ENCODE results near the gene COL18A1.

Gene COL18A1

GRCh38 chr21:45536301-45537081 is 131.5 kb downstream of the COL18A1 start:
- H3K4me1 ChIP-seq (ENCODE audit: control insufficient read depth, insufficient read depth, low read length, poor library complexity, severe bottlenecking): peaks cover 12% of the 10 kb centered on the region
- H3K9me3 ChIP-seq (ENCODE audit: control insufficient read depth, low read length): no peaks in the 10 kb centered on the region
- no peak for DNase-seq
- no peaks in the 10 kb centered on the region for H3K36me3 ChIP-seq (ENCODE audit: control insufficient read depth, insufficient read depth, low read length)
- no peak overlapping the region for H3K27ac ChIP-seq (ENCODE audit: insufficient read depth, low read length, poor library complexity, severe bottlenecking)
- no peaks in the 10 kb centered on the region for H3K27me3 ChIP-seq (replicated peaks; ENCODE audit: control insufficient read depth, insufficient read depth, low read length, poor library complexity, severe bottlenecking)
- H3K4me3 ChIP-seq (ENCODE audit: insufficient read depth, low read depth, low read length, poor library complexity, severe bottlenecking): no peak overlapping the region

- H3K36me3 ChIP-seq (ENCODE audit: control insufficient read depth, insufficient read depth, low read length): no peaks in the 10 kb centered on the region
- no peaks in the 10 kb centered on the region for H3K9me3 ChIP-seq (ENCODE audit: control insufficient read depth, low read length)
- no peaks in the 10 kb centered on the region for H3K27me3 ChIP-seq (replicated peaks; ENCODE audit: control insufficient read depth, insufficient read depth, low read length, poor library complexity, severe bottlenecking)
- peaks cover 13% of the 10 kb centered on the region for H3K4me1 ChIP-seq (ENCODE audit: control insufficient read depth, insufficient read depth, low read length, poor library complexity, severe bottlenecking)
- no peak overlapping the region for H3K27ac ChIP-seq (ENCODE audit: insufficient read depth, low read length, poor library complexity, severe bottlenecking)
- DNase-seq: no peak
- H3K4me3 ChIP-seq (ENCODE audit: insufficient read depth, low read depth, low read length, poor library complexity, severe bottlenecking): no peak overlapping the region
These were observed 132.3 kb downstream of the COL18A1 start for GRCh38 chr21:45537111-45537745.

- H3K4me1 ChIP-seq (ENCODE audit: control insufficient read depth, insufficient read depth, low read length, poor library complexity, severe bottlenecking): peaks cover 15% of the 10 kb centered on the region
- DNase-seq: no peak
- no peak overlapping the region for H3K27ac ChIP-seq (ENCODE audit: insufficient read depth, low read length, poor library complexity, severe bottlenecking)
- H3K36me3 ChIP-seq (ENCODE audit: control insufficient read depth, insufficient read depth, low read length): no peaks in the 10 kb centered on the region
- H3K27me3 ChIP-seq (replicated peaks; ENCODE audit: control insufficient read depth, insufficient read depth, low read length, poor library complexity, severe bottlenecking): no peaks in the 10 kb centered on the region
- H3K4me3 ChIP-seq (ENCODE audit: insufficient read depth, low read depth, low read length, poor library complexity, severe bottlenecking): no peak overlapping the region
- no peaks in the 10 kb centered on the region for H3K9me3 ChIP-seq (ENCODE audit: control insufficient read depth, low read length)
These were observed 132.9 kb downstream of the COL18A1 start for GRCh38 chr21:45537746-45538291.

- Histone ChIP-seq H3K27ac (ENCODE audit: insufficient read depth, low read length, poor library complexity, severe bottlenecking) (no peak overlapping the region), H3K27me3 (replicated peaks; ENCODE audit: control insufficient read depth, insufficient read depth, low read length, poor library complexity, severe bottlenecking) (no peaks in the 10 kb centered on the region), H3K4me3 (ENCODE audit: insufficient read depth, low read depth, low read length, poor library complexity, severe bottlenecking) (no peak overlapping the region), H3K4me1 (ENCODE audit: control insufficient read depth, insufficient read depth, low read length, poor library complexity, severe bottlenecking) (peaks cover 11% of the 10 kb centered on the region), H3K36me3 (ENCODE audit: control insufficient read depth, insufficient read depth, low read length) (no peaks in the 10 kb centered on the region), H3K9me3 (ENCODE audit: control insufficient read depth, low read length) (no peaks in the 10 kb centered on the region)
- no peak for DNase-seq
These were observed 133.5 kb downstream of the COL18A1 start for GRCh38 chr21:45538381-45539045.

GRCh38 chr21:45539046-45539795 is 134.3 kb downstream of the COL18A1 start:
- H3K36me3 ChIP-seq (ENCODE audit: control insufficient read depth, insufficient read depth, low read length): no peaks in the 10 kb centered on the region
- H3K4me1 ChIP-seq (ENCODE audit: control insufficient read depth, insufficient read depth, low read length, poor library complexity, severe bottlenecking): peaks cover 10% of the 10 kb centered on the region
- no peak for DNase-seq
- H3K9me3 ChIP-seq (ENCODE audit: control insufficient read depth, low read length): no peaks in the 10 kb centered on the region
- H3K27me3 ChIP-seq (replicated peaks; ENCODE audit: control insufficient read depth, insufficient read depth, low read length, poor library complexity, severe bottlenecking): no peaks in the 10 kb centered on the region
- H3K27ac ChIP-seq (ENCODE audit: insufficient read depth, low read length, poor library complexity, severe bottlenecking): no peak overlapping the region
- H3K4me3 ChIP-seq (ENCODE audit: insufficient read depth, low read depth, low read length, poor library complexity, severe bottlenecking): no peak overlapping the region

GRCh38 chr21:45539796-45540600 is 135.0 kb downstream of the COL18A1 start:
- no peak overlapping the region for H3K27ac ChIP-seq (ENCODE audit: insufficient read depth, low read length, poor library complexity, severe bottlenecking)
- H3K4me3 ChIP-seq (ENCODE audit: insufficient read depth, low read depth, low read length, poor library complexity, severe bottlenecking): no peak overlapping the region
- DNase-seq: no peak

GRCh38 chr21:45540601-45540970 is 135.6 kb downstream of the COL18A1 start:
- H3K4me3 ChIP-seq (ENCODE audit: insufficient read depth, low read depth, low read length, poor library complexity, severe bottlenecking): no peak overlapping the region
- no peak for DNase-seq
- no peaks in the 10 kb centered on the region for H3K9me3 ChIP-seq (ENCODE audit: control insufficient read depth, low read length)
- H3K36me3 ChIP-seq (ENCODE audit: control insufficient read depth, insufficient read depth, low read length): no peaks in the 10 kb centered on the region
- no peaks in the 10 kb centered on the region for H3K27me3 ChIP-seq (replicated peaks; ENCODE audit: control insufficient read depth, insufficient read depth, low read length, poor library complexity, severe bottlenecking)
- H3K27ac ChIP-seq (ENCODE audit: insufficient read depth, low read length, poor library complexity, severe bottlenecking): no peak overlapping the region
- H3K4me1 ChIP-seq (ENCODE audit: control insufficient read depth, insufficient read depth, low read length, poor library complexity, severe bottlenecking): peaks cover 10% of the 10 kb centered on the region

More at GRCh38 chr21:45539796-45540600, 135.0 kb downstream of the COL18A1 start:
- Histone ChIP-seq H3K9me3 (ENCODE audit: control insufficient read depth, low read length) (no peaks in the 10 kb centered on the region), H3K27me3 (replicated peaks; ENCODE audit: control insufficient read depth, insufficient read depth, low read length, poor library complexity, severe bottlenecking) (no peaks in the 10 kb centered on the region), H3K4me1 (ENCODE audit: control insufficient read depth, insufficient read depth, low read length, poor library complexity, severe bottlenecking) (peaks cover 10% of the 10 kb centered on the region), H3K36me3 (ENCODE audit: control insufficient read depth, insufficient read depth, low read length) (no peaks in the 10 kb centered on the region)

- peak overlapping the region; percentile 58 for H3K27ac ChIP-seq (ENCODE audit: insufficient read depth, low read length, poor library complexity, severe bottlenecking)
- peak; percentile 64 to 70 (median 66) for DNase-seq
- peaks cover 10% of the 10 kb centered on the region for H3K4me1 ChIP-seq (ENCODE audit: control insufficient read depth, insufficient read depth, low read length, poor library complexity, severe bottlenecking)
- no peaks in the 10 kb centered on the region for H3K9me3 ChIP-seq (ENCODE audit: control insufficient read depth, low read length)
- no peaks in the 10 kb centered on the region for H3K36me3 ChIP-seq (ENCODE audit: control insufficient read depth, insufficient read depth, low read length)
- H3K27me3 ChIP-seq (replicated peaks; ENCODE audit: control insufficient read depth, insufficient read depth, low read length, poor library complexity, severe bottlenecking): no peaks in the 10 kb centered on the region
- peak overlapping the region; percentile 56 for H3K4me3 ChIP-seq (ENCODE audit: insufficient read depth, low read depth, low read length, poor library complexity, severe bottlenecking)
These were observed 136.5 kb downstream of the COL18A1 start for GRCh38 chr21:45541221-45542039.

All from effector memory CD4-positive, alpha-beta T cell (primary cell).